HG03135 (cell line): ENCODE data around the gene TEX19.

Source experiments
- ATAC-seq: cut with Tn5 transposase; IDR thresholded peaks from one replicate; pipeline ENCODE4 v1.9.1; 2021; ENCODE audit warnings: mild to moderate bottlenecking, moderate library complexity; ENCODE audit not compliant: unreplicated experiment

The TEX19 gene

GRCh38 chr17:82386881-82387704 lies 28.0 kb downstream of the TEX19 start:
- ATAC-seq, result no peak

- ATAC-seq, result no peak
Observed at GRCh38 chr17:82387705-82388106, 28.7 kb downstream of the TEX19 start.

GRCh38 chr17:82388223-82388921 lies 29.3 kb downstream of the TEX19 start:
- ATAC-seq, result no peak

- ATAC-seq, result no peak
Observed at GRCh38 chr17:82388922-82389283, 29.9 kb downstream of the TEX19 start.

DNA sequence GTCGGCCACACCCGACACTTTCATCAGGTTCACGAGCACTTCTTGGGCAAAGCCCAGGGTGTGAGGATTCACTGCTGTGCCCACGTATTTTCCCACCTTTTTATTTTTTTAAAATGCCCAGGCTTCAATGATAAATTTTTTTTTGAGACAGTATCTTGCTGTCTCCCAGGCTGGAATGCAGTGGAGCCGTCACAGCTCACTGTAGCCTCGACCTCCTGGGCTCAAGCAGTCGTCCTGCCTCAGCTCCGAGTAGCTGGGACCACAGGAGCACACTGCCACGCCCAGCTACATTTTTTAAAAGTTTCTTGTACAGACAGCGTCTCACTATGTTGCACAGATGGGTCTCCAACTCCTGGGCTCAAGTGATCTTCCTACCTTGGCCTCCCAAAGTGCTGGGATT lies 30.3 kb downstream of the TEX19 start:
- no peak for ATAC-seq

GRCh38 chr17:82390015-82390859 lies 31.2 kb downstream of the TEX19 start:
- ATAC-seq, result no peak

DNA sequence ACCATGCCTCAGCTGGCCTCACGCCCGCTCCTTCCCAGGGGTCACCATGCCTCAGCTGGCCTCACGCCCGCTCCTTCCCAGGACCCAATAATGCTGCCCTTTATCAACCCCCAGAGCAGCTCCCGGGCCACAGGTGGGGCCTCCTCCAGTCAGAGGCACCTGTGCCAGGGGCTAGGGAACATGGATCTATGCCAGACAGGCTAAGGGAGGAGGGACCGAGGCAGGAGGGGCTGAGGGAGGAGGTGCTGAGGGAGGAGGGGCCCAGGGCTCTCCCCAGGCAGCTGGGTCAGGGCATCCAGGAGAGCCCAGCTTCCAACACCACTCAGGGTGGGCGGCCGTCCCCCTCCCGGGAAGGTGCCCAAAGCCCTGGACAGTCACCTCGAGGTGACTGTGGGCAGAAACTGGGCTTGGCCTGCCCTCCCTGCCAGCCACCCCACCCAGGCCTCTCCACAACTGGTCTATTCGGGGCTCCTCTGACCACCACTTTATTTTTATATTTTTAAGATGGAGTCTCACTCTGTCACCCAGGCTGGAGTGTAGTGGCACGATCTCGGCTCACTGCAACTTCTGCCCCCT lies 31.9 kb downstream of the TEX19 start:
- ATAC-seq, result no peak

DNA sequence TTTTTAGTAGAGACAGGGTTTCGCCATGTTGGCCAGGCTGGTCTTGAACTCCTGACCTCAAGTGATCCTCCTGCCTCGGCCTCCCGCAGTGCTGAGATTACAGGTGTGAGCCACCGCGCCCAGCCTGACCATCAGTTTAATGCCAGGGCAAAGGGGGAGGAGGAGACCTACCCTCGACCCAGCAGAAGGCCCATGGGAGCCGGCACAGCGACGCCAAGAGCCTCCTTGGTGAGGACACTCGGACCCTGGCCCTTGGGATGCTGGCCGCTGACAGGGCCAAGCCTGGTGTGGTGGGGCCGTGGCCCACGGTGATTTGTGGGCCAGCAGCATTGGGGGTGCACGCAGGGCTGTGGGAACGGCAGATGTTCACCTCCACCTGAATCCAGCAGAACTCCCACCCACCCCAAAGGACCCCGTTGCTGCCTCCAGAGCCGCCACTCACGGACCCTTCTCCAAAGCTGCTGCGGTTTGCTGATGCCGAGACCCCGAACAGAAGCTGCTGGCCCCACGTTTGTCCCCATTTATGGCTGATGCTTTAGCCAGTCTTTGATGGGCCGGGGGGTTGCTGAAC lies 32.5 kb downstream of the TEX19 start:
- ATAC-seq, result no peak

GRCh38 chr17:82392209-82392920 lies 33.3 kb downstream of the TEX19 start:
- ATAC-seq, result no peak

DNA sequence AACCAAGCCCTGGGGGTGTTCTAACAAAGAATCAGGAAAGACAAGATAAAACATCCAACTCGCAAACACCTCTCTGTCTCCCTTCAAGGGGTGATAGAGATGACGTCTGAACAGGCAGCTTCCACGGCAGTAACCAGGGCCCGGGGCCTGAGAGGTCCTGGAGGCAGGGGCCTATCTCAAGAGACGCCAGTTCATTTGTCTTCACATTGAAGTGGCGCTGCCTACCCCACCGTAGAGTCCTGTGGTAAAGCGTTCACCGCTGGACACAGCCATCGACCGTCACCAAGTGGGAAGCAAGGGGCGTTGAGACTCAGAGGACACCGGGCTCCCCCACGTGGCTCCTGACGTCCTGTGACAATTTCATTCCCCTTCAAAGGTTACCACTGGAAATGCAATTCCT lies 33.9 kb downstream of the TEX19 start:
- no peak for ATAC-seq

DNA sequence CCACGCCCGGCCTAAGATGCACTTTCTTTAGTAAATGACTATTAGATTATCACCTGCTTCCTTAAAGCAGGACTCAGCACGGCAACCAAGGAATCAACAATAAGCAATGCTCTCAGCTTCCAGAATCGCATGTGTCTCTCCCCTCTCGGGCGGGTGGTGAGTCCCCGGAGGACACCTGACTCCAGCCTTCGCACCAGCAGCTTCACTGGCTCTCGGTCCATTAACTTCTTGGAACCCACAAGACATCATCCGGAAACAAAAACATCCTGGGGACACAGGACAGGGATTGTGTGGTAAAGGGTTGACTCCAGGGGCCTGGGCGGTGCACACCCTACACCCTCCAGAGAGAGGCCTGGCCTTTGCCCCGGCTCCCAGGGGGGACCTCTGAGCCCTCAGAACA lies 35.2 kb downstream of the TEX19 start:
- ATAC-seq, result no peak

- ATAC-seq, result no peak
Observed at GRCh38 chr17:82396601-82397435, 37.8 kb downstream of the TEX19 start.

- ATAC-seq, result no peak
Observed at GRCh38 chr17:82397449-82398335, 38.6 kb downstream of the TEX19 start.

GRCh38 chr17:82399041-82399441 lies 40.0 kb downstream of the TEX19 start:
- no peak for ATAC-seq

GRCh38 chr17:82399601-82400101 lies 40.6 kb downstream of the TEX19 start:
- no peak for ATAC-seq

GRCh38 chr17:82400206-82400605 lies 41.2 kb downstream of the TEX19 start:
- ATAC-seq, result no peak

DNA sequence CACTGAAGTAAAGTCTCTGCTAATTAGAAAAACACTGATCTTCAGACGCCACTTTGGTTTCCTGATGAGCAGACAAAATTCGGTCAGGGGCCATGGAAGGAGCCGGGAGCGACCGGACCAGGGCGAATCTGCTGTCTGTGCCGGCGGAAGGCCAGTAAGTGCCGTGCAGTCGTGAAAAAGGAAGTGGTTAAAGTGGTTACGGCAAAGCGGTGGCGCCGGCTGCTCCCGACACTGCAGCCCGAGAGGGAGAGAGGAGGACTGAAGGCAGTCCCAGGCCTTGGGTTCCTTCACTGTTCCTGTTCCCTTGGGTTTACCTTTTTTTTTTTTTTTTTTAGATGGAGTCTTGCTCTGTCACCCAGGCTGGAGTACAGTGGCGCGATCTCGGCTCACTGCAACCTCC lies 41.8 kb downstream of the TEX19 start:
- no peak for ATAC-seq

DNA sequence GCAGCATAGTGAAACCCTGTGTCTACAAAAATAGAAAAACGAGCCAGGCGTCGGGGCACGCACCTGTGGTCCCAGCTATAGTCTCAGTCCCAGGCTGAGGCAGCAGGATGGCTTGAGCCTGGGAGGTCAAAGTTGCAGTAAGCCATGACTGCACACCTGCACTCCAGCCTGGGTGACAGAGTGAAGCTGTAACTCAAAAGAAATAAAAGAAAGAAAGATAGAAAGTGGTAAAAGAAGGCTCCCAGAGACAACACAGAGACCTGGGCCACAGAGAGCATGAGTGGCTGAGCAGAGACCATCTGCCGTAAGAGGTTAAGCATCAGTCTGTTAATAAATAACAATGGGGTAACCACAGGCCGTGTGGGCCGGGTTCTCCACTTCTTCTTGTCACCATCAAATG lies 43.8 kb downstream of the TEX19 start:
- peak; percentile 75 for ATAC-seq
